ENCODE results near the gene BGLAP.

- TF ChIP-seq, protein P1, sequence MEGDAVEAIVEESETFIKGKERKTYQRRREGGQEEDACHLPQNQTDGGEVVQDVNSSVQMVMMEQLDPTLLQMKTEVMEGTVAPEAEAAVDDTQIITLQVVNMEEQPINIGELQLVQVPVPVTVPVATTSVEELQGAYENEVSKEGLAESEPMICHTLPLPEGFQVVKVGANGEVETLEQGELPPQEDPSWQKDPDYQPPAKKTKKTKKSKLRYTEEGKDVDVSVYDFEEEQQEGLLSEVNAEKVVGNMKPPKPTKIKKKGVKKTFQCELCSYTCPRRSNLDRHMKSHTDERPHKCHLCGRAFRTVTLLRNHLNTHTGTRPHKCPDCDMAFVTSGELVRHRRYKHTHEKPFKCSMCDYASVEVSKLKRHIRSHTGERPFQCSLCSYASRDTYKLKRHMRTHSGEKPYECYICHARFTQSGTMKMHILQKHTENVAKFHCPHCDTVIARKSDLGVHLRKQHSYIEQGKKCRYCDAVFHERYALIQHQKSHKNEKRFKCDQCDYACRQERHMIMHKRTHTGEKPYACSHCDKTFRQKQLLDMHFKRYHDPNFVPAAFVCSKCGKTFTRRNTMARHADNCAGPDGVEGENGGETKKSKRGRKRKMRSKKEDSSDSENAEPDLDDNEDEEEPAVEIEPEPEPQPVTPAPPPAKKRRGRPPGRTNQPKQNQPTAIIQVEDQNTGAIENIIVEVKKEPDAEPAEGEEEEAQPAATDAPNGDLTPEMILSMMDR (conservative IDR thresholded peaks at IDR 0.05; ENCODE audit: low read depth, low read length): no peak
- TF ChIP-seq EZH2 (IDR thresholded peaks at IDR 0.05; ENCODE audit: borderline replicate concordance, low read depth, low read length, poor library complexity, severe bottlenecking): no peak
These were observed 45.5 kb upstream of the BGLAP start for GRCh38 chr1:156196445-156196844.
